ENCODE data around the gene LSM2.

LSM2 gene

DNA sequence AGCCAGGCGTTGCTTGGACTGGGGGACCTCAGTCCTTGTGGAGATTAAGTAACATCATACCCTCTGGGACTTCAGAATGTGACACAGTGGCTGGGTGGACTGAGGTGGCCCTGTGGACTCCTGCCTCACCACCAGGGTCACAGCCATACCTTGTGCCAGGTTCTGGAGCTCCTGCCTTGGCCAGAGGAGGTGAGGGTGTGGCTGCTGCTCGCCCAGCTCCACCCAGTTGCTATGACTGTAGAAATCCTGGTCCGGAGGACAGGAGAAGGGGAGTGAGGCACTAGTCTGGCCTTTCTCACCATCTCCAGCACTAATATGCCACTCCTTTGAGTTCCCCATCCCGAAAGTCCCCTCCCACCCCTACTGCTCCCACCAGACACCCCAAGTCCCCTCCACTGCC lies 31.6 kb downstream of the LSM2 start:
- TF ChIP-seq TAF1 (IDR thresholded peaks at IDR 0.05; ENCODE audit: borderline replicate concordance, insufficient read depth, low read length) (no peak), FOXP2 (optimal IDR thresholded peaks at IDR 0.05; ENCODE audit: borderline replicate concordance, extremely low read depth, extremely low read length, insufficient read depth) (no peak), SIN3A (IDR thresholded peaks at IDR 0.05; ENCODE audit: borderline replicate concordance, insufficient read depth, low read length) (no peak), POLR2AphosphoS5 (IDR thresholded peaks at IDR 0.05; ENCODE audit: low read depth, low read length) (no peak)
- TF ChIP-seq, protein P1, sequence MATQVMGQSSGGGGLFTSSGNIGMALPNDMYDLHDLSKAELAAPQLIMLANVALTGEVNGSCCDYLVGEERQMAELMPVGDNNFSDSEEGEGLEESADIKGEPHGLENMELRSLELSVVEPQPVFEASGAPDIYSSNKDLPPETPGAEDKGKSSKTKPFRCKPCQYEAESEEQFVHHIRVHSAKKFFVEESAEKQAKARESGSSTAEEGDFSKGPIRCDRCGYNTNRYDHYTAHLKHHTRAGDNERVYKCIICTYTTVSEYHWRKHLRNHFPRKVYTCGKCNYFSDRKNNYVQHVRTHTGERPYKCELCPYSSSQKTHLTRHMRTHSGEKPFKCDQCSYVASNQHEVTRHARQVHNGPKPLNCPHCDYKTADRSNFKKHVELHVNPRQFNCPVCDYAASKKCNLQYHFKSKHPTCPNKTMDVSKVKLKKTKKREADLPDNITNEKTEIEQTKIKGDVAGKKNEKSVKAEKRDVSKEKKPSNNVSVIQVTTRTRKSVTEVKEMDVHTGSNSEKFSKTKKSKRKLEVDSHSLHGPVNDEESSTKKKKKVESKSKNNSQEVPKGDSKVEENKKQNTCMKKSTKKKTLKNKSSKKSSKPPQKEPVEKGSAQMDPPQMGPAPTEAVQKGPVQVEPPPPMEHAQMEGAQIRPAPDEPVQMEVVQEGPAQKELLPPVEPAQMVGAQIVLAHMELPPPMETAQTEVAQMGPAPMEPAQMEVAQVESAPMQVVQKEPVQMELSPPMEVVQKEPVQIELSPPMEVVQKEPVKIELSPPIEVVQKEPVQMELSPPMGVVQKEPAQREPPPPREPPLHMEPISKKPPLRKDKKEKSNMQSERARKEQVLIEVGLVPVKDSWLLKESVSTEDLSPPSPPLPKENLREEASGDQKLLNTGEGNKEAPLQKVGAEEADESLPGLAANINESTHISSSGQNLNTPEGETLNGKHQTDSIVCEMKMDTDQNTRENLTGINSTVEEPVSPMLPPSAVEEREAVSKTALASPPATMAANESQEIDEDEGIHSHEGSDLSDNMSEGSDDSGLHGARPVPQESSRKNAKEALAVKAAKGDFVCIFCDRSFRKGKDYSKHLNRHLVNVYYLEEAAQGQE (IDR thresholded peaks at IDR 0.05; ENCODE audit: insufficient read depth in 1 of 2, low read depth in 2 of 2, low read length in 2 of 2), result no peak

DNA sequence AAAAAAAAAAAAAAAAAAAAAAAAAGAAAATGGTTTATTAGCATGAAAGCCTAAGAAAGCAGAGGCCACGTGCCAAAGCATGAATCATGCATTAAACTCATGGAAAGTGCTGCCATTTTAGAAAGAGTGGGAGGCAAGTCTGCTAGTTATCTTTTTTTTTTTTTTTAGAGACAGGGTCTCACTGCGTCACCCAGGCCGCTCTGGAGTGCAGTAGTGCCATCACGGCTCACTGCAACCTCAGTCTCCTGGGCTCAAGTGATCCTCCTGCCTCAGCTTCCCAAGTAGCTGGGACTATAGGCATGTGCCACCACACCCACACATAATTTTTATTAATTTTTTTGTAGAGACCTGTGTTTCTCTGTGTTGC lies 34.8 kb downstream of the LSM2 start:
- TF ChIP-seq FOXP2 (optimal IDR thresholded peaks at IDR 0.05; ENCODE audit: borderline replicate concordance, extremely low read depth, extremely low read length, insufficient read depth) (no peak), TAF1 (IDR thresholded peaks at IDR 0.05; ENCODE audit: borderline replicate concordance, insufficient read depth, low read length) (no peak), SIN3A (IDR thresholded peaks at IDR 0.05; ENCODE audit: borderline replicate concordance, insufficient read depth, low read length) (no peak), POLR2AphosphoS5 (IDR thresholded peaks at IDR 0.05; ENCODE audit: low read depth, low read length) (no peak)
- TF ChIP-seq, protein P1 (IDR thresholded peaks at IDR 0.05; ENCODE audit: insufficient read depth in 1 of 2, low read depth in 2 of 2, low read length in 2 of 2), result no peak

DNA sequence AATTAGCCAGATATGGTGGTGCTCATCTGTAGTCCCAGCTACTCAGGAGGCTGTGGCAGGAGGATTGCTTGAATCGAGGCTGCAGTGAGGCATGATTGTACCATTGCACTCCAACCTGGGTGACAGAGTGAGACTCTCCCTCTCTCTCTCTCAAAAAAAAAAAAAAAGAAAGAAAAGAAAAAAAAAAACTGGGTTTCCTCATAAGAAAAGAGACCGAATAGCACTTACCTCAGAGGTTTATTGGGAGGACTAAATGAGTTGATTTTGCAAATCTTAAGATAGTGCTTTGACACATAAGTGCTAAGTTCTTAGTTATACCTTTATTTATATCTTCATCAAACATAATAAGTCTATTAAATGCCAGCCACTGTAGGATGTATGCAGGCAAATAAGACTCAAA lies 35.9 kb downstream of the LSM2 start:
- TF ChIP-seq POLR2AphosphoS5 (IDR thresholded peaks at IDR 0.05; ENCODE audit: low read depth, low read length) (no peak), FOXP2 (optimal IDR thresholded peaks at IDR 0.05; ENCODE audit: borderline replicate concordance, extremely low read depth, extremely low read length, insufficient read depth) (no peak), TAF1 (IDR thresholded peaks at IDR 0.05; ENCODE audit: borderline replicate concordance, insufficient read depth, low read length) (no peak), SIN3A (IDR thresholded peaks at IDR 0.05; ENCODE audit: borderline replicate concordance, insufficient read depth, low read length) (no peak)
- TF ChIP-seq, protein P1 (IDR thresholded peaks at IDR 0.05; ENCODE audit: insufficient read depth in 1 of 2, low read depth in 2 of 2, low read length in 2 of 2), result no peak

DNA sequence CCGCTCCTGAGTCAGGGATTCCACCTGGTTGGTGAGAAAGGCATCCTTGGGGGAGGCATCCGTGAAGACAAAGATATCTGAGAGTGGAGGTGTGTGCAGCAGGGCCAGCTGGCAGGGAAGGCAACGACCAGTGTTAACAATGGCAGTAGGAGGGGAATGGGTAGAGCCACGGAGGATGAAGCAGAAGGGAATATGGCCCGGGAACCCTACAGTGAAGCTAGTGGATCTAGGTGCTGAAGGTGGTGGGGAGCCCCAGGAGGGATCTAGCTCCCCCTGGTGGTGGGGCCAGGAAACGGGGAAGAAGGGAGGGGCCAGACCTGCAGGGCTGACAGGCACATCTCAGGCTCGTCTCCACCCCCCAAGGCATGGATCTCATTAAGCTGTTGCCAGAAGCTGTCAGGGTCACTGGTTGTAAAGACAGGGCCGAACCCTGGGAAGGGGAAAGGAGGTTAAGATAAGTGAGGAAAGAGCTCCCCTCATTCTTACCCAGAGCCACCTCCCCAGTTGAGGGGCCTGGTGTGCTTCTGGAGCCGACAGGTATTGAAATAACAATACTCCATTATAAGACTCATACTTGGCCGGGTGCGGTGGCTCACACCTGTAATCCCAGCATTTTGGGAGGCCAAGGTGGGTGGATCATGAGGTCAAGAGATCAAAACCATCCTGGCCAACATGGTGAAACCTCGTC lies 36.9 kb downstream of the LSM2 start:
- TF ChIP-seq SIN3A (IDR thresholded peaks at IDR 0.05; ENCODE audit: borderline replicate concordance, insufficient read depth, low read length) (no peak), POLR2AphosphoS5 (IDR thresholded peaks at IDR 0.05; ENCODE audit: low read depth, low read length) (no peak), TAF1 (IDR thresholded peaks at IDR 0.05; ENCODE audit: borderline replicate concordance, insufficient read depth, low read length) (no peak), FOXP2 (optimal IDR thresholded peaks at IDR 0.05; ENCODE audit: borderline replicate concordance, extremely low read depth, extremely low read length, insufficient read depth) (no peak)
- TF ChIP-seq, protein P1 (IDR thresholded peaks at IDR 0.05; ENCODE audit: insufficient read depth in 1 of 2, low read depth in 2 of 2, low read length in 2 of 2), result no peak
